ENCODE measurements around the gene GMIP. TPM values are rescaled to one million over a fixed set of nuclear protein-coding genes. Genes with fewer than 3 reads are reported as not detected.

GMIP gene
- total and polyA plus RNA-seq, 2 donors (not counting 1 experiment from before 2014, with no cell fraction given), result 2.3 to 5.3 TPM

- no peak for TF ChIP-seq EZH2 (IDR thresholded peaks at IDR 0.05; ENCODE audit: low read length, missing control alignments)
- TF ChIP-seq CTCF (conservative IDR thresholded peaks at IDR 0.05 in 1 of 2, IDR thresholded peaks at IDR 0.05 in 1 of 2; ENCODE audit: low read depth in 1 of 2, low read length in 2 of 2), result no peak
- Histone ChIP-seq H2AFZ (ENCODE audit: low read length) (peak overlapping the region; percentile 61), H3K9ac (ENCODE audit: insufficient read depth, low read length) (no peak overlapping the region), H3K4me3 (replicated peaks in 1 of 4; ENCODE audit: control extremely low read depth in 1 of 4, insufficient read depth in 1 of 4, low read depth in 3 of 4, low read length in 4 of 4) (no peak overlapping the region), H3K4me1 (ENCODE audit: control insufficient read depth, extremely low read depth, insufficient read depth, low read length) (peaks cover 15% of the 10 kb centered on the region), H3K79me2 (ENCODE audit: control insufficient read depth, insufficient read depth, low read length) (no peaks in the 10 kb centered on the region), H3K27ac (ENCODE audit: insufficient read depth, low read length) (peak overlapping the region; percentile 90), H3K36me3 (ENCODE audit: control insufficient read depth, insufficient read depth, low read length) (no peaks in the 10 kb centered on the region), H3K9me3 (ENCODE audit: control insufficient read depth, insufficient read depth, low read depth, low read length) (no peaks in the 10 kb centered on the region), H3K27me3 (ENCODE audit: control insufficient read depth, insufficient read depth, low read length) (no peaks in the 10 kb centered on the region), H3K4me2 (ENCODE audit: extremely low read depth, insufficient read depth, low read length) (peak overlapping the region; percentile 89), H4K20me1 (ENCODE audit: control insufficient read depth, extremely low read depth, insufficient read depth, low read length) (no peaks in the 10 kb centered on the region)
- DNase-seq (ENCODE audit: low read depth in 2 of 2), result peak; percentile 94 to 98
Observed at GRCh38 chr19:19591133-19591825, 52.2 kb downstream of the GMIP start.

DNA sequence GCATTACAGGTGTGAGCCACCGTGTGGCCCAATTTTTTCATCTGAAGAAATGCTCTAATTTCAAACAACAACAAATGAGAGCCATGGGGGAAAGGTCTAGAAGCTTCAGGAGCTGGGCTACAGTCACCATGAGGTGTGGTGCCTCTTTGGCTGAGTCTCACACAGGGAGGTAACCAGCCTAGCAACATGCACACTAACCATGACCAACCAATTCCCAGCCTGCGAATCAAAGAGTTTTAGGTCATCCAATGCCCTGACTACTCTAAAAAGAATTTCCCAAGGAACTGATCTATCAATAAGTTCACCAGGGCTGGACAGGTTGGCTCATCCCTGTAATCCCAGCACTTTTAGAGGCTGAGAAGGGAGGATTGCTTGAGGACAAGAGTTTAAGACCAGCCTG lies 54.9 kb downstream of the GMIP start:
- TF ChIP-seq EZH2 (IDR thresholded peaks at IDR 0.05; ENCODE audit: low read length, missing control alignments) (no peak), CTCF (conservative IDR thresholded peaks at IDR 0.05 in 1 of 2, IDR thresholded peaks at IDR 0.05 in 1 of 2; ENCODE audit: low read depth in 1 of 2, low read length in 2 of 2) (no peak)

GRCh38 chr19:19587771-19588170 lies 55.7 kb downstream of the GMIP start:
- Histone ChIP-seq H2AFZ (ENCODE audit: low read length) (no peak overlapping the region), H3K27ac (ENCODE audit: insufficient read depth, low read length) (no peak overlapping the region), H4K20me1 (ENCODE audit: control insufficient read depth, extremely low read depth, insufficient read depth, low read length) (no peaks in the 10 kb centered on the region), H3K4me3 (replicated peaks in 1 of 4; ENCODE audit: control extremely low read depth in 1 of 4, insufficient read depth in 1 of 4, low read depth in 3 of 4, low read length in 4 of 4) (no peak overlapping the region), H3K4me2 (ENCODE audit: extremely low read depth, insufficient read depth, low read length) (no peak overlapping the region), H3K79me2 (ENCODE audit: control insufficient read depth, insufficient read depth, low read length) (no peaks in the 10 kb centered on the region), H3K9me3 (ENCODE audit: control insufficient read depth, insufficient read depth, low read depth, low read length) (no peaks in the 10 kb centered on the region), H3K27me3 (ENCODE audit: control insufficient read depth, insufficient read depth, low read length) (no peaks in the 10 kb centered on the region), H3K36me3 (ENCODE audit: control insufficient read depth, insufficient read depth, low read length) (no peaks in the 10 kb centered on the region), H3K9ac (ENCODE audit: insufficient read depth, low read length) (no peak overlapping the region), H3K4me1 (ENCODE audit: control insufficient read depth, extremely low read depth, insufficient read depth, low read length) (peaks cover 9% of the 10 kb centered on the region)
- TF ChIP-seq EZH2 (IDR thresholded peaks at IDR 0.05; ENCODE audit: low read length, missing control alignments) (no peak), CTCF (conservative IDR thresholded peaks at IDR 0.05 in 1 of 2, IDR thresholded peaks at IDR 0.05 in 1 of 2; ENCODE audit: low read depth in 1 of 2, low read length in 2 of 2) (no peak)
- no peak for DNase-seq (ENCODE audit: low read depth in 2 of 2)

More for the DNA sequence above, 54.9 kb downstream of the GMIP start:
- no peak for DNase-seq (ENCODE audit: low read depth in 2 of 2)
- H3K27me3 ChIP-seq (ENCODE audit: control insufficient read depth, insufficient read depth, low read length), result no peaks in the 10 kb centered on the region
- H2AFZ ChIP-seq (ENCODE audit: low read length), result no peak overlapping the region
- H3K27ac ChIP-seq (ENCODE audit: insufficient read depth, low read length), result no peak overlapping the region
- no peak overlapping the region for H3K4me2 ChIP-seq (ENCODE audit: extremely low read depth, insufficient read depth, low read length)
- H4K20me1 ChIP-seq (ENCODE audit: control insufficient read depth, extremely low read depth, insufficient read depth, low read length), result no peaks in the 10 kb centered on the region
- H3K4me3 ChIP-seq (replicated peaks in 1 of 4; ENCODE audit: control extremely low read depth in 1 of 4, insufficient read depth in 1 of 4, low read depth in 3 of 4, low read length in 4 of 4), result no peak overlapping the region
- no peaks in the 10 kb centered on the region for H3K36me3 ChIP-seq (ENCODE audit: control insufficient read depth, insufficient read depth, low read length)
- H3K9me3 ChIP-seq (ENCODE audit: control insufficient read depth, insufficient read depth, low read depth, low read length), result no peaks in the 10 kb centered on the region
- H3K4me1 ChIP-seq (ENCODE audit: control insufficient read depth, extremely low read depth, insufficient read depth, low read length), result peaks cover 9% of the 10 kb centered on the region
- no peak overlapping the region for H3K9ac ChIP-seq (ENCODE audit: insufficient read depth, low read length)
- H3K79me2 ChIP-seq (ENCODE audit: control insufficient read depth, insufficient read depth, low read length), result no peaks in the 10 kb centered on the region

Data from fibroblast of lung (primary cell).